ENCODE data around the gene FMO3.

- TF ChIP-seq CTCF (IDR thresholded peaks at IDR 0.05): no peak
- TF ChIP-seq POLR2A (IDR thresholded peaks at IDR 0.05): no peak
Measured at GRCh38 chr1:171116676-171117075, 26.0 kb downstream of the FMO3 start.
